BJ (cell line): ENCODE measurements around the gene PPP1R16B. TPM values are rescaled to one million over a fixed set of nuclear protein-coding genes. Genes with fewer than 3 reads are reported as not detected.

Source experiments
- CTCF ChIA-PET: fragments of 350-600 bp; formaldehyde crosslinking; extraction: SDS; loops from one replicate; lab custom pipeline; 2021; ENCODE audit warnings: antibody characterized with exemption, inconsistent platforms; lab: Yijun Ruan, JAX
- POLR2A ChIA-PET: fragments of 300-600 bp; sonication (Branson Sonifier 250); formaldehyde crosslinking; extraction: SDS; loops from one replicate; lab custom pipeline; 2021; ENCODE audit warnings: antibody characterized with exemption; lab: Charles Lee
- DNase-seq: peaks from one replicate; pipeline ENCODE4 v3.0.0-alpha.2; 2011; ENCODE audit warnings: low read depth
- H3K27me3 ChIP-seq: 2 replicates; pipeline ENCODE4 v1.6.0; 2011; ENCODE audit warnings: low read length; ENCODE audit not compliant: control insufficient read depth, insufficient read depth
- H3K36me3 ChIP-seq: 2 replicates; pipeline ENCODE4 v1.5.1; 2011; ENCODE audit warnings: low read length; ENCODE audit not compliant: control insufficient read depth, insufficient read depth
- H3K4me3 ChIP-seq: 2 replicates; pipeline ENCODE4 v1.5.1; 2011; ENCODE audit warnings: low read depth, mild to moderate bottlenecking, control low read depth, low read length
- CTCF ChIP-seq: IDR thresholded peaks from 2 replicates; pipeline ENCODE4 v1.5.1; 2011; ENCODE audit warnings: low read depth, mild to moderate bottlenecking, control low read depth, inconsistent platforms, low read length, moderate library complexity; ENCODE audit not compliant: insufficient read depth
- polyA plus RNA-seq: library from polyadenylated mRNA; depleted of rRNA; stranded (reverse); fragments of >200 nt; gene quantifications from 2 replicates; pipeline ENCODE4 v1.2.3, GENCODE V29; 2011

PPP1R16B gene
- polyA plus RNA-seq, 1 experiment = not detected

GRCh38 chr20:38937978-38938473 lies 132.5 kb downstream of the PPP1R16B start:
- H3K27me3 ChIP-seq = no peaks in the 10 kb centered on the region
- no peak overlapping the region for H3K4me3 ChIP-seq
- TF ChIP-seq CTCF = no peak
- ChIA-PET CTCF (interaction anchor here (1.1 to 1.8 kb wide), 2 partner anchors 13 to 111 kb away, joined by 5 to 6 read pairs; no protein-coding TSS in a partner anchor), POLR2A (no interaction called here)
- H3K36me3 ChIP-seq = no peaks in the 10 kb centered on the region
- DNase-seq = no peak

GRCh38 chr20:38939686-38940085 lies 134.2 kb downstream of the PPP1R16B start:
- Histone ChIP-seq H3K36me3 (no peaks in the 10 kb centered on the region), H3K4me3 (no peak overlapping the region), H3K27me3 (no peaks in the 10 kb centered on the region)
- DNase-seq = no peak
- CTCF ChIA-PET = interaction anchor here (1.4 to 1.5 kb wide), 2 partner anchors 14 to 109 kb away, joined by 3 to 4 read pairs; partner anchors contain the start of gene FAM83D
- TF ChIP-seq CTCF = no peak
- POLR2A ChIA-PET = no interaction called here

- POLR2A ChIA-PET = no interaction called here
Measured at GRCh38 chr20:38940644-38941043, 135.1 kb downstream of the PPP1R16B start.

GRCh38 chr20:38941726-38942389 lies 136.4 kb downstream of the PPP1R16B start:
- H3K27me3 ChIP-seq = no peaks in the 10 kb centered on the region
- CTCF ChIA-PET = interaction anchor here (1.1 to 1.5 kb wide), 2 partner anchors 12 to 108 kb away, joined by 3 to 5 read pairs; no protein-coding TSS in a partner anchor
- DNase-seq = no peak
- TF ChIP-seq CTCF = no peak
- no peak overlapping the region for H3K4me3 ChIP-seq
- POLR2A ChIA-PET = no interaction called here
- no peaks in the 10 kb centered on the region for H3K36me3 ChIP-seq

More at GRCh38 chr20:38940644-38941043, 135.1 kb downstream of the PPP1R16B start:
- no peak for DNase-seq
- TF ChIP-seq CTCF = no peak
- no peaks in the 10 kb centered on the region for H3K27me3 ChIP-seq
- no peaks in the 10 kb centered on the region for H3K36me3 ChIP-seq
- H3K4me3 ChIP-seq = no peak overlapping the region
- CTCF ChIA-PET = interaction anchor here (1.1 kb wide), 1 partner anchor 109 kb away, joined by 5 read pairs; no protein-coding TSS in a partner anchor

- POLR2A ChIA-PET = no interaction called here
- Histone ChIP-seq H3K27me3 (no peaks in the 10 kb centered on the region), H3K36me3 (no peaks in the 10 kb centered on the region; the same call in 1 of the 2 replicates), H3K4me3 (no peak overlapping the region)
- CTCF ChIA-PET = interaction anchor here (1.2 kb wide), 1 partner anchor 8 kb away, joined by 5 read pairs; no protein-coding TSS in a partner anchor
- no peak for DNase-seq
- no peak for TF ChIP-seq CTCF
Measured at GRCh38 chr20:38945012-38945411, 139.5 kb downstream of the PPP1R16B start.
